ENCODE measurements around the gene TRMT2A.

DNA sequence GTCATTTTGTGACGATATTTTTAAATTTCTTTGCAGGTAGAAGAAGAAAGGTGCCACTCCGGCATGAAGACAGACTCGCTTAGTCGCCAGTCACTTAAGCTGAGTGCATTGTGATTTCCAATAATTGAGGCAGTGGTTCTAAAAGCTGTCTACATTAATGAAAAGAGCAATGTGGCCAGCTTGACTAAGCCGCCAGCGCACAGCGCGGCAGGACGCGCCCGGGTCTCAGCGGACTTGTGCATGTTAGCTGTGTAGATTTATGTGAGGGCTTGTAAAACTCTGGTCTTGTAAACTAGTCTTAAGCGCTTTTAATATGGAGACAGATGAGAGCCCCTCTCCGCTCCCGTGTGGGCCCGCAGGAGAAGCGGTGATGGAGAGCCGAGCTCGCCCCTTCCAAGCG is 31.4 kb downstream of the TRMT2A start:
- TF ChIP-seq ZNF565 (CRISPR knock-in tag; conservative IDR thresholded peaks at IDR 0.05; ENCODE audit: low read depth) (no peak), CSDC2 (CRISPR knock-in tag; IDR thresholded peaks at IDR 0.05) (no peak)
